Measurements from ENCODE around the gene NDUFAF7. TPM values are rescaled to one million over a fixed set of nuclear protein-coding genes. Genes with fewer than 3 reads are reported as not detected.
"Not testable (repeated sequence)": the region's sequence is repeated elsewhere in the genome, so short reads cannot be mapped to it uniquely, and the experiment has no call there.

NDUFAF7 gene
- polyA plus RNA-seq, 1 donor (not counting 4 experiments of a cell fraction or from before 2014, with no cell fraction given), result 27.7 TPM

DNA sequence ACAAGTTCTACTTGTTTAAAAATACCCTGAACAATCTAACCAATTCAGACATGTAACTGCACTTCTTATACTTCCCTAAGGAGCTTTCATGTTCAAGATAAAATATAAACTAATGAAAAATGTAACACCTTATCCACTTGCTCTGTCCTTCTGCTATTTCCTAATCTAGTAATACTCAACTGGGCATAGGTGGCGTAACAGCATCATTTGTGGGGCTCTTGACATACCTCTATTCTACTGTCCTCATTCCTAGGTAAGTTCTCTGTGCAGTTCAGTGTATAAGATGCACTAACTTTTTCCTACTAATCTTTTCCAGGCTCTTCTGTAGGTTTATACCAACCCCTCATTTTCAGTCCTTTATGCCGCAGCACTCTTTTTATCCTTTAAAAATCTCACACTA is 56.5 kb downstream of the NDUFAF7 start:
- dilution Hi-C loops (cut with MboI; ENCODE audit: extremely low pct_ligation_motif_present, low sequenced_read_pairs), result no loop called here
- Histone ChIP-seq H3K4me3 (ENCODE audit: control insufficient read depth in 2 of 3, extremely low read depth in 1 of 3, insufficient read depth in 2 of 3, low read depth in 1 of 3, low read length in 3 of 3) (no peak overlapping the region), H3K36me3 (ENCODE audit: control insufficient read depth in 2 of 2, extremely low read depth in 1 of 2, insufficient read depth in 2 of 2, low read length in 2 of 2) (peaks cover 4 to 13% of the 10 kb centered on the region in 2 experiments), H3K9me3 (ENCODE audit: control insufficient read depth, low read depth, low read length) (no peaks in the 10 kb centered on the region), H3K4me2 (ENCODE audit: control insufficient read depth, extremely low read depth, insufficient read depth, low read depth, low read length) (no peak overlapping the region), H3K9me1 (ENCODE audit: control insufficient read depth, extremely low read depth, insufficient read depth, low read length) (no peaks in the 10 kb centered on the region), H3K4me1 (ENCODE audit: control insufficient read depth, extremely low read depth, insufficient read depth, low read length) (peaks cover 8% of the 10 kb centered on the region), H3K27me3 (ENCODE audit: control insufficient read depth, extremely low read depth, insufficient read depth, low read length) (no peaks in the 10 kb centered on the region), H2AFZ (ENCODE audit: control insufficient read depth, low read length) (no peak overlapping the region), H3K79me2 (ENCODE audit: control insufficient read depth, insufficient read depth, low read length) (no peaks in the 10 kb centered on the region), H4K20me1 (ENCODE audit: control insufficient read depth, extremely low read depth, insufficient read depth, low read length) (no peaks in the 10 kb centered on the region), H3K9ac (ENCODE audit: control insufficient read depth, extremely low read depth, insufficient read depth, low read length) (no peak overlapping the region), H3K27ac (ENCODE audit: control insufficient read depth, insufficient read depth, low read length) (no peak overlapping the region)
- TF ChIP-seq EZH2 (IDR thresholded peaks at IDR 0.05; ENCODE audit: low read length) (no peak), CTCF (optimal IDR thresholded peaks at IDR 0.05 in 1 of 3, IDR thresholded peaks at IDR 0.05 in 1 of 3, conservative IDR thresholded peaks at IDR 0.05 in 1 of 3; ENCODE audit: extremely low read depth in 1 of 3, insufficient read depth in 2 of 3, low read length in 3 of 3) (peak; percentile 7 to 35 (median 31))
- FAIRE-seq (no peak), DNase-seq (ENCODE audit: low read depth, low spot score) (no peak)

DNA sequence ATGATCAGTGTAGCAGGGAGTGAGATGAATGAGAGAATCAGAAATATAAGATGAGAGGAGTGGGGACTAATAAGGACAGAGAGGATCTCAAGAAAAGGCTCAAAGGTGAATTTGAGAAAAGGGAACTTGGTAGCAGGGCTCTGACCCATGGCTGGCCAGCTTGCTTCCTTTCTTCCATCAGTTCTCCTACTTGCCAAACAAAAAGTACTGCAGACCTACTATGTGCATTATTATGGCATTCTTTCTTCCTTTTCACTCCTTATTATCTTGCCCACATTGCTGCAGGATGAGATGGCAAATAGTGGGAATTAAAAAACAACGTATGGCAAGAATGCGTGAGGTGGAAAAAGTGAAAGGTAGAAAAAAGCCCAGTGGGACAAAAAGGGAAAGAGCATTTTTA is 60.2 kb downstream of the NDUFAF7 start:
- H3K9me3 ChIP-seq (ENCODE audit: control insufficient read depth, low read depth, low read length), result no peaks in the 10 kb centered on the region
- no peak for TF ChIP-seq CTCF (optimal IDR thresholded peaks at IDR 0.05 in 1 of 3, IDR thresholded peaks at IDR 0.05 in 1 of 3, conservative IDR thresholded peaks at IDR 0.05 in 1 of 3; ENCODE audit: extremely low read depth in 1 of 3, insufficient read depth in 2 of 3, low read length in 3 of 3)
- TF ChIP-seq EZH2 (IDR thresholded peaks at IDR 0.05; ENCODE audit: low read length), result no peak
- no peak overlapping the region for H2AFZ ChIP-seq (ENCODE audit: control insufficient read depth, low read length)
- H3K9me1 ChIP-seq (ENCODE audit: control insufficient read depth, extremely low read depth, insufficient read depth, low read length), result no peaks in the 10 kb centered on the region
- DNase-seq (ENCODE audit: low read depth, low spot score) (no peak), FAIRE-seq (no peak)
- H4K20me1 ChIP-seq (ENCODE audit: control insufficient read depth, extremely low read depth, insufficient read depth, low read length), result no peaks in the 10 kb centered on the region
- peaks cover 13% of the 10 kb centered on the region for H3K79me2 ChIP-seq (ENCODE audit: control insufficient read depth, insufficient read depth, low read length)
- H3K4me1 ChIP-seq (ENCODE audit: control insufficient read depth, extremely low read depth, insufficient read depth, low read length), result no peaks in the 10 kb centered on the region
- no peak overlapping the region for H3K27ac ChIP-seq (ENCODE audit: control insufficient read depth, insufficient read depth, low read length)
- peaks cover 4 to 7% of the 10 kb centered on the region in 2 experiments for H3K36me3 ChIP-seq (ENCODE audit: control insufficient read depth in 2 of 2, extremely low read depth in 1 of 2, insufficient read depth in 2 of 2, low read length in 2 of 2)
- no peaks in the 10 kb centered on the region for H3K27me3 ChIP-seq (ENCODE audit: control insufficient read depth, extremely low read depth, insufficient read depth, low read length)
- dilution Hi-C loops (cut with MboI; ENCODE audit: extremely low pct_ligation_motif_present, low sequenced_read_pairs), result no loop called here
- H3K4me3 ChIP-seq (ENCODE audit: control insufficient read depth in 2 of 3, extremely low read depth in 1 of 3, insufficient read depth in 2 of 3, low read depth in 1 of 3, low read length in 3 of 3), result no peak overlapping the region
- no peak overlapping the region for H3K4me2 ChIP-seq (ENCODE audit: control insufficient read depth, extremely low read depth, insufficient read depth, low read depth, low read length)
- no peak overlapping the region for H3K9ac ChIP-seq (ENCODE audit: control insufficient read depth, extremely low read depth, insufficient read depth, low read length)

DNA sequence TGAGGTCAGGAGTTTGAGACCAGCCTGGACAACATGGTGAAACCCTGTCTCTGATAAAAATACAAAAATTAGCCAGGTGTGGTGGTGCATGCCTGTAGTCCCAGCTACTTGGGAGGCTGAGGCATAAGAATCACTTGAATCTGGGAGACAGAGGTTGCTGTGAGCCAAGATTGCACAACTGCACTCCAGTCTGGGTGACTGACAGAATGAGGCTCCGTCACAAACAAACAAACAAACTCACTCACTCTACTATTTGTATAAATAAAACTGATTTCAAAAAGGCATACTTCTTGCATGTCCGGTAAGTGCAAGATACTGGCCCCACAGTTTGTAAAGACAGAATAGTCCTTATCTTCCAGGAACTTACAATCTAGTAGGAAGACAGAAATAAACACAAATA is 63.4 kb downstream of the NDUFAF7 start:
- FAIRE-seq; H3K9me1 ChIP-seq (ENCODE audit: control insufficient read depth, extremely low read depth, insufficient read depth, low read length); H3K9ac ChIP-seq (ENCODE audit: control insufficient read depth, extremely low read depth, insufficient read depth, low read length); H2AFZ ChIP-seq (ENCODE audit: control insufficient read depth, low read length); DNase-seq (ENCODE audit: low read depth, low spot score); H3K27ac ChIP-seq (ENCODE audit: control insufficient read depth, insufficient read depth, low read length); H3K4me3 ChIP-seq (ENCODE audit: control insufficient read depth in 2 of 3, extremely low read depth in 1 of 3, insufficient read depth in 2 of 3, low read depth in 1 of 3, low read length in 3 of 3); H3K4me1 ChIP-seq (ENCODE audit: control insufficient read depth, extremely low read depth, insufficient read depth, low read length); H3K4me2 ChIP-seq (ENCODE audit: control insufficient read depth, extremely low read depth, insufficient read depth, low read depth, low read length); H4K20me1 ChIP-seq (ENCODE audit: control insufficient read depth, extremely low read depth, insufficient read depth, low read length); H3K9me3 ChIP-seq (ENCODE audit: control insufficient read depth, low read depth, low read length); H3K27me3 ChIP-seq (ENCODE audit: control insufficient read depth, extremely low read depth, insufficient read depth, low read length); H3K36me3 ChIP-seq (ENCODE audit: control insufficient read depth in 2 of 2, extremely low read depth in 1 of 2, insufficient read depth in 2 of 2, low read length in 2 of 2); dilution Hi-C loops (cut with MboI; ENCODE audit: extremely low pct_ligation_motif_present, low sequenced_read_pairs): not testable (repeated sequence)
- H3K79me2 ChIP-seq (ENCODE audit: control insufficient read depth, insufficient read depth, low read length), result peaks cover 33% of the 10 kb centered on the region
